Uterus (tissue), 2 donors: ENCODE results near the gene MCCC2.

Experiments
- CTCF ChIP-seq, 4 experiments: fragments of 200-600 bp in 2 of 4; fragments of 450-650 bp in 2 of 4; sonication (generic) in 2 of 4; IDR thresholded peaks; one replicate each; pipeline ENCODE4 v1.5.1; 2016 to 2019; ENCODE audit warnings: antibody characterized with exemption in 4 of 4, mild to moderate bottlenecking in 2 of 4, moderate library complexity in 1 of 4
- POLR2A ChIP-seq, 2 donors: fragments of 450-650 bp; IDR thresholded peaks; one replicate each; pipeline ENCODE4 v1.6.1; 2016; ENCODE audit warnings: antibody characterized with exemption in 2 of 2, mild to moderate bottlenecking in 1 of 2, moderate library complexity in 1 of 2

- TF ChIP-seq POLR2A (IDR thresholded peaks at IDR 0.05) (no peak), CTCF (IDR thresholded peaks at IDR 0.05) (no peak)
Observed at GRCh38 chr5:71589903-71590302, 2.8 kb downstream of the MCCC2 start.
